ENCODE measurements around the gene ZIC2.

DNA sequence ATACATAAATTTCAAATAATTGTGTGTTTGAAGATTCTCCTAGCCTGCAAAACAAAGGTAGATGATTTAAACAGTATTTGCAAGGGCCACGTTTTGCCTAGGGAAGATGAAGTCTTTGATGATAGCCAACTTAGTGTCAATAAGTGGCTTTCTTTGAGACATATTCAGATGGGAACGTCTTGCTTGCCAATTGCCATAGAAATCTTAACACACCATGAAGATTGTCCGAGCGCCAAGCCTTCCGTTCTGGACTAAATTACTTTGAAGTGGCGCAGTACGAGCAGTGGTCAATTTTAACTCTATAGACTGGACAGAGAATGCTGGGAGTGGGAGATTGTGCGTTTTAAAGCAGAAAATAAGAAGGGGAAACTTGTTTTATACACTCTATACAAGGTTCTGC lies 19.9 kb upstream of the ZIC2 start:
- TF ChIP-seq, protein P1, sequence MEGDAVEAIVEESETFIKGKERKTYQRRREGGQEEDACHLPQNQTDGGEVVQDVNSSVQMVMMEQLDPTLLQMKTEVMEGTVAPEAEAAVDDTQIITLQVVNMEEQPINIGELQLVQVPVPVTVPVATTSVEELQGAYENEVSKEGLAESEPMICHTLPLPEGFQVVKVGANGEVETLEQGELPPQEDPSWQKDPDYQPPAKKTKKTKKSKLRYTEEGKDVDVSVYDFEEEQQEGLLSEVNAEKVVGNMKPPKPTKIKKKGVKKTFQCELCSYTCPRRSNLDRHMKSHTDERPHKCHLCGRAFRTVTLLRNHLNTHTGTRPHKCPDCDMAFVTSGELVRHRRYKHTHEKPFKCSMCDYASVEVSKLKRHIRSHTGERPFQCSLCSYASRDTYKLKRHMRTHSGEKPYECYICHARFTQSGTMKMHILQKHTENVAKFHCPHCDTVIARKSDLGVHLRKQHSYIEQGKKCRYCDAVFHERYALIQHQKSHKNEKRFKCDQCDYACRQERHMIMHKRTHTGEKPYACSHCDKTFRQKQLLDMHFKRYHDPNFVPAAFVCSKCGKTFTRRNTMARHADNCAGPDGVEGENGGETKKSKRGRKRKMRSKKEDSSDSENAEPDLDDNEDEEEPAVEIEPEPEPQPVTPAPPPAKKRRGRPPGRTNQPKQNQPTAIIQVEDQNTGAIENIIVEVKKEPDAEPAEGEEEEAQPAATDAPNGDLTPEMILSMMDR (IDR thresholded peaks at IDR 0.05 in 2 of 3, conservative IDR thresholded peaks at IDR 0.05 in 1 of 3; ENCODE audit: borderline replicate concordance in 1 of 3, insufficient read depth in 1 of 3, low read depth in 2 of 3, low read length in 2 of 3), result no peak
- TF ChIP-seq EZH2 (IDR thresholded peaks at IDR 0.05) (no peak), POLR2A (IDR thresholded peaks at IDR 0.05; ENCODE audit: borderline replicate concordance, extremely low read depth, insufficient read depth, insufficient read length) (no peak), POLR2AphosphoS5 (IDR thresholded peaks at IDR 0.05; ENCODE audit: low read depth, low read length) (no peak), RAD21 (IDR thresholded peaks at IDR 0.05; ENCODE audit: low read depth) (no peak)

All from HCT116 (cell line).